ENCODE measurements around the gene ZNF484.

Gene ZNF484

GRCh38 chr9:92795598-92796336 is 82.1 kb downstream of the ZNF484 start:
- no peak overlapping the region for H3K27ac ChIP-seq
- TF ChIP-seq CTCF (IDR thresholded peaks at IDR 0.05; ENCODE audit: low read depth, low read length, missing control alignments), result no peak

More at GRCh38 chr9:92795598-92796336, 82.1 kb downstream of the ZNF484 start:
- H3K4me3 ChIP-seq (ENCODE audit: low read depth, low read length), result no peak overlapping the region
- no peak for DNase-seq
- H3K27me3 ChIP-seq (replicated peaks), result peaks cover 10% of the 10 kb centered on the region
- in situ Hi-C loops (cut with HindIII; ENCODE audit: low pct_ligation_motif_present, low sequenced_read_pairs), result no loop called here
- no peaks in the 10 kb centered on the region for H3K36me3 ChIP-seq (replicated peaks)

Data from brain microvascular endothelial cell (primary cell).